SK-N-SH treated with all-trans-retinoic acid at 6 μM for 48 hours (cell line): ENCODE results near the gene ALDH1A2.

ENCODE experiments used
- CSDC2 ChIP-seq: fragments of 250-450 bp; sonication (Bioruptor Pico); IDR thresholded peaks from 2 replicates; pipeline ENCODE4 v1.5.0; 2020; ENCODE audit warnings: mild to moderate bottlenecking, moderate library complexity
- ESRRG ChIP-seq: fragments of 250-450 bp; sonication (Bioruptor Pico); IDR thresholded peaks from 2 replicates; pipeline ENCODE4 v1.6.1; 2021; ENCODE audit warnings: mild to moderate bottlenecking
- GLIS3 ChIP-seq: fragments of 250-450 bp; sonication (Bioruptor Pico); IDR thresholded peaks from 2 replicates; pipeline ENCODE4 v1.5.0; 2020; ENCODE audit warnings: mild to moderate bottlenecking, moderate library complexity
- PATZ1 ChIP-seq: fragments of 250-450 bp; sonication (Bioruptor Pico); IDR thresholded peaks from 2 replicates; pipeline ENCODE4 v1.8.0; 2020; ENCODE audit warnings: mild to moderate bottlenecking, moderate library complexity, borderline replicate concordance
- POU6F1 ChIP-seq: fragments of 250-450 bp; sonication (Bioruptor Pico); IDR thresholded peaks from 2 replicates; pipeline ENCODE4 v1.8.0; 2021; ENCODE audit warnings: low read depth, mild to moderate bottlenecking, moderate library complexity, borderline replicate concordance
- RARB ChIP-seq: fragments of 250-450 bp; sonication (Bioruptor Pico); IDR thresholded peaks from 2 replicates; pipeline ENCODE4 v1.8.0; 2021; ENCODE audit warnings: mild to moderate bottlenecking, moderate library complexity
- TOX ChIP-seq: fragments of 250-450 bp; sonication (Bioruptor Pico); IDR thresholded peaks from 2 replicates; pipeline ENCODE4 v1.8.0; 2021; ENCODE audit warnings: mild to moderate bottlenecking, moderate library complexity, borderline replicate concordance
- ZFP3 ChIP-seq: fragments of 250-450 bp; sonication (Bioruptor Pico); IDR thresholded peaks from 2 replicates; pipeline ENCODE4 v1.5.0; 2020; ENCODE audit warnings: mild to moderate bottlenecking, moderate library complexity
- ZFP30 ChIP-seq: fragments of 450-650 bp; formaldehyde crosslinking; IDR thresholded peaks from 2 replicates; pipeline ENCODE4 v1.5.0; 2022; ENCODE audit warnings: mild to moderate bottlenecking, moderate library complexity
- ZNF70 ChIP-seq: fragments of 450-650 bp; formaldehyde crosslinking; IDR thresholded peaks from 2 replicates; pipeline ENCODE4 v1.5.0; 2020; ENCODE audit warnings: mild to moderate bottlenecking, moderate library complexity
- ZNF8 ChIP-seq: fragments of 450-650 bp; formaldehyde crosslinking; IDR thresholded peaks from 2 replicates; pipeline ENCODE4 v1.5.0; 2020; ENCODE audit warnings: mild to moderate bottlenecking, moderate library complexity
- TF ChIP-seq, protein P1 (sequence below): fragments of 250-450 bp; sonication (Bioruptor Pico); IDR thresholded peaks from 2 replicates; pipeline ENCODE4 v1.5.1; 2020; ENCODE audit warnings: low read depth, mild to moderate bottlenecking, moderate library complexity
- TF ChIP-seq, protein P2 (sequence below): fragments of 250-450 bp; sonication (Bioruptor Pico); IDR thresholded peaks from 2 replicates; pipeline ENCODE4 v1.5.0; 2020; ENCODE audit warnings: mild to moderate bottlenecking, moderate library complexity

DNA sequence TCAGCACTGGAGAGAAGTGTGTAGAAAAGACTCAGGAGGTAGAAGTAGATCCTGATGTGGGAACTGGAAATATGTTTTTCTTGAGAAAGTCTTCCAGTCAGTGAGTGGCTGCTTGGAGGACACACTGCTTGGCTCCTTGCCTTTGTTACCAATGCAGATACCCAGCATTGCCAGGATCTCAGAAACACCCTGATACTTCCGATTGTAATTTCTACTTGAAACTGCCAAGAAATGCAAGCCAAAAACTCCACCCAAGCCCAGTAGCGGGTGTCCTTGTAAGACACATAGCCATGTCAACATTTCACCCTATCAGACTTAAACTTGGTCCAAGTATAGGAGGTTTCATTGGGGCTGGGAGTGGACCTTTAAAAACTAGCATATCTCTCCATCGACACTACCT, 141.8 kb downstream of the ALDH1A2 start:
- TF ChIP-seq CSDC2 (CRISPR knock-in tag) (no peak), POU6F1 (CRISPR knock-in tag) (no peak), TOX (CRISPR knock-in tag) (no peak), ZFP30 (no peak), ZNF8 (CRISPR knock-in tag) (no peak), ZNF70 (CRISPR knock-in tag) (no peak), PATZ1 (no peak), ESRRG (CRISPR knock-in tag) (no peak), ZFP3 (CRISPR knock-in tag) (no peak), GLIS3 (CRISPR knock-in tag) (no peak), RARB (CRISPR knock-in tag) (no peak)
- TF ChIP-seq, protein P1, sequence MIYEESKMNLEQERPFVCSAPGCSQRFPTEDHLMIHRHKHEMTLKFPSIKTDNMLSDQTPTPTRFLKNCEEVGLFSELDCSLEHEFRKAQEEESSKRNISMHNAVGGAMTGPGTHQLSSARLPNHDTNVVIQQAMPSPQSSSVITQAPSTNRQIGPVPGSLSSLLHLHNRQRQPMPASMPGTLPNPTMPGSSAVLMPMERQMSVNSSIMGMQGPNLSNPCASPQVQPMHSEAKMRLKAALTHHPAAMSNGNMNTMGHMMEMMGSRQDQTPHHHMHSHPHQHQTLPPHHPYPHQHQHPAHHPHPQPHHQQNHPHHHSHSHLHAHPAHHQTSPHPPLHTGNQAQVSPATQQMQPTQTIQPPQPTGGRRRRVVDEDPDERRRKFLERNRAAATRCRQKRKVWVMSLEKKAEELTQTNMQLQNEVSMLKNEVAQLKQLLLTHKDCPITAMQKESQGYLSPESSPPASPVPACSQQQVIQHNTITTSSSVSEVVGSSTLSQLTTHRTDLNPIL: no peak
- TF ChIP-seq, protein P2, sequence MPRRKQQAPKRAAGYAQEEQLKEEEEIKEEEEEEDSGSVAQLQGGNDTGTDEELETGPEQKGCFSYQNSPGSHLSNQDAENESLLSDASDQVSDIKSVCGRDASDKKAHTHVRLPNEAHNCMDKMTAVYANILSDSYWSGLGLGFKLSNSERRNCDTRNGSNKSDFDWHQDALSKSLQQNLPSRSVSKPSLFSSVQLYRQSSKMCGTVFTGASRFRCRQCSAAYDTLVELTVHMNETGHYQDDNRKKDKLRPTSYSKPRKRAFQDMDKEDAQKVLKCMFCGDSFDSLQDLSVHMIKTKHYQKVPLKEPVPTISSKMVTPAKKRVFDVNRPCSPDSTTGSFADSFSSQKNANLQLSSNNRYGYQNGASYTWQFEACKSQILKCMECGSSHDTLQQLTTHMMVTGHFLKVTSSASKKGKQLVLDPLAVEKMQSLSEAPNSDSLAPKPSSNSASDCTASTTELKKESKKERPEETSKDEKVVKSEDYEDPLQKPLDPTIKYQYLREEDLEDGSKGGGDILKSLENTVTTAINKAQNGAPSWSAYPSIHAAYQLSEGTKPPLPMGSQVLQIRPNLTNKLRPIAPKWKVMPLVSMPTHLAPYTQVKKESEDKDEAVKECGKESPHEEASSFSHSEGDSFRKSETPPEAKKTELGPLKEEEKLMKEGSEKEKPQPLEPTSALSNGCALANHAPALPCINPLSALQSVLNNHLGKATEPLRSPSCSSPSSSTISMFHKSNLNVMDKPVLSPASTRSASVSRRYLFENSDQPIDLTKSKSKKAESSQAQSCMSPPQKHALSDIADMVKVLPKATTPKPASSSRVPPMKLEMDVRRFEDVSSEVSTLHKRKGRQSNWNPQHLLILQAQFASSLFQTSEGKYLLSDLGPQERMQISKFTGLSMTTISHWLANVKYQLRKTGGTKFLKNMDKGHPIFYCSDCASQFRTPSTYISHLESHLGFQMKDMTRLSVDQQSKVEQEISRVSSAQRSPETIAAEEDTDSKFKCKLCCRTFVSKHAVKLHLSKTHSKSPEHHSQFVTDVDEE (CRISPR knock-in tag): no peak
